Measurements from ENCODE around the gene OR5A2. TPM values are rescaled to one million over a fixed set of nuclear protein-coding genes. Genes with fewer than 3 reads are reported as not detected.

The OR5A2 gene
- not detected in 2 replicates for total RNA-seq

DNA sequence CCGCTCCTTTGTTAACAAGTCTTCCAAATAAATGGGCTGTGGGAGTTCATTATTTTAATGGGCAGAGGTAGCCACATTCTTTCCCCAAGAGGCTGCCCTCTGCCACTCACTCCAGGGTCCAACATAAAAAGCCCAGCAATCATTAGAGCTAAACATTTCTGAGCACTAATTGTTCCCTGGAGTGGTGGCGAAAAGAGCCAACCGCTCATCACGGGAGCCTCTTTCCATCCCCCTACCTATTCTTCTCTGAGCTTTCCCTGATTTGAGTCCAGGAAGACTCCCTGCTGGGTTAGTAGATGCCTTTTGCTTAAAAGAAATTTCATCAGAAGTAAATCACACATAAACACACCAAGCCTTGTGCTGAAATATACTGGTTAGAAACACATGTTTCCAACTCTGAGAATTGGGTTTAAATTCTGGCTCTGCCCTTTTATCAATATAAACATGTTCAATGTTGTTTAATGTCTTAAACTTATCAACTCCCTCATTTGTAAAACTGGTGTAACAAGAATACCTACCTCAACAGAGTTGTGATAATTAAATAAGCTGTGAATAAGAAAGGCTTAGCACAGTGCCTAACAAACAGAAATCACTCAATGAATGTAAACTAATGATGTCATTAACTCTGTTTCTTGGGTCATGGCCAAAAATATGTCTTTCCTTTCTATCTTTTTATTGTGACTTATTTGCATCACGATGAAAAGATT lies at the start of gene OR5A2:
Gene OR5A2 (minus strand): TSS at position 53 of the 707 bp plus-strand sequence. CDS start 3,460 bp downstream, outside the sequence.

GRCh38 chr11:59473015-59473414 lies 46.8 kb upstream of the OR5A2 start, which contains the start of gene OR4D10:
Gene OR4D10, plus strand, starts transcription at chr11:59473315. Its CDS starts 4,115 bp downstream, at chr11:59477430.

DNA sequence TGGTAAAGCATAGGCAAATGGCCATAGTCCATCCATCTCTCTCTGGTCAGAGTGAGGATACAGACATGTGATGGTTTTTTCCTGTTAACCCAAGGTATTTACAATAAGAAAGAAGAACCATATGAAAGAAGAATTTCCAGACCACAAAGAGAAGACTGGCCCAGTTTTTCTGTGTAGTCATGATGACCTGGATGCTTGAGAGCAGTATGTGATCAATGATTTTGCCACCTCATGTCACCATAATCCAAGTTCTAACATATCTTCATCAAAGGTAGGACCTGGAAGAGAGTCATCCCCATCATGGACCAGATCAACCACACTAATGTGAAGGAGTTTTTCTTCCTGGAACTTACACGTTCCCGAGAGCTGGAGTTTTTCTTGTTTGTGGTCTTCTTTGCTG lies 30.4 kb upstream of the OR5A2 start, which contains the start of gene OR4D6:
Gene OR4D6 (plus strand): TSS at position 301 of the 400 bp plus-strand sequence. CDS start 0 bp downstream, at position 301.

DNA sequence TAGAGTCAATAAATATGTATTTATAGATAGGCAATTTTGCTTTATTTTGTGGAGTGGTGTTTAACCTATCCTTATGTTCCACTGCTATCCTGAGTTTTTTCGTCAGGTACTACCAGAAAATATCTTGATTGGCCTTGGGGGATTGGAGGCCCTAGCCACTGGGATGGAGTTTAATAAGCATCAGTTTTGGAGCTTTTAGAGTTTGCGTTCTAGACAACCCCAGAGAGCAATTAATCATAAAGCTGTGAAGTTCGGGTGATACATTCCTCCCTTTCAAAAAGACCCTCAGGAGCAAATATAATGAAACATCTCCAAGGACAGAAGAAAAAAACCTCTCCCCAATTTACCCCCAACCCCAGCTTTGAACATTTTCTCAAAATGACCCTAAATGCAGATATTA lies 10.0 kb upstream of the OR5A2 start, which contains the start of gene OR5A1:
Gene OR5A1 (plus strand): TSS at position 301 of the 400 bp plus-strand sequence. CDS start 6,700 bp downstream, outside the sequence.

Other genes starting within 250 kb of the OR5A2 start
- not detected in 2 replicates for gene MPEG1, start 213.5 kb downstream of the OR5A2 start, total RNA-seq
- gene OR5AN1, start 67.5 kb downstream of the OR5A2 start, total RNA-seq, result not detected in 2 replicates
- gene OR5A1, start 10.1 kb upstream of the OR5A2 start, total RNA-seq, result not detected in 2 replicates
- not detected in 2 replicates for gene OR4D6, start 30.5 kb upstream of the OR5A2 start, total RNA-seq
- gene OR4D10, start 46.9 kb upstream of the OR5A2 start, total RNA-seq, result not detected in 2 replicates
- not detected in 2 replicates for gene OR4D11, start 77.2 kb upstream of the OR5A2 start, total RNA-seq
- gene OR4D9, start 85.1 kb upstream of the OR5A2 start, total RNA-seq, result not detected in 2 replicates
- gene OSBP, start 189.4 kb upstream of the OR5A2 start, total RNA-seq, result 29.1 and 30.4 TPM in 2 replicates
- 4.5 and 5.2 TPM in 2 replicates for gene PATL1, start 242.6 kb upstream of the OR5A2 start, total RNA-seq